Neuronal stem cell (in vitro differentiated cells): Measurements from ENCODE around the gene MYO16.
A peak's percentile ranks its signal among the peaks of the same experiment; 100 is the strongest.

ENCODE experiments used
- DNase-seq: peaks from one replicate; pipeline ENCODE4 v3.0.0-alpha.2; 2013; ENCODE audit warnings: low spot score
- H2AFZ ChIP-seq: one replicate; pipeline ENCODE4 v1.6.1; 2013; ENCODE audit warnings: mild to moderate bottlenecking, low read length, inconsistent platforms
- H2AK5ac ChIP-seq: 2 replicates; pipeline ENCODE4 v1.6.1; 2013; ENCODE audit warnings: low read depth, mild to moderate bottlenecking, inconsistent platforms, low read length, moderate library complexity, mixed read lengths
- H2BK120ac ChIP-seq: 2 replicates; pipeline ENCODE4 v1.6.1; 2013; ENCODE audit warnings: low read depth, mild to moderate bottlenecking, inconsistent platforms, low read length, moderate library complexity, mixed read lengths
- H2BK12ac ChIP-seq: one replicate; pipeline ENCODE4 v1.6.1; 2013; ENCODE audit warnings: low read length, inconsistent platforms
- H2BK15ac ChIP-seq: 2 replicates; pipeline ENCODE4 v1.6.1; 2013; ENCODE audit warnings: mild to moderate bottlenecking, low read length, inconsistent platforms, mixed read lengths
- H2BK5ac ChIP-seq: one replicate; pipeline ENCODE4 v1.6.1; 2013; ENCODE audit warnings: inconsistent platforms, mild to moderate bottlenecking, low read length, moderate library complexity
- H3K14ac ChIP-seq: one replicate; pipeline ENCODE4 v1.6.1; 2013; ENCODE audit warnings: low read length, inconsistent platforms
- H3K18ac ChIP-seq: 2 replicates; pipeline ENCODE4 v1.6.1; 2013; ENCODE audit warnings: low read length, inconsistent platforms
- H3K23ac ChIP-seq: 2 replicates; pipeline ENCODE4 v1.6.1; 2013; ENCODE audit warnings: low read depth, mild to moderate bottlenecking, mixed read lengths, low read length, inconsistent platforms; ENCODE audit not compliant: poor library complexity
- H3K27ac ChIP-seq: replicated peaks from 3 replicates; pipeline ENCODE4 v1.5.1; 2013; ENCODE audit warnings: low read length, inconsistent platforms
- H3K27me3 ChIP-seq, 3 experiments: 2 replicates each; pipeline ENCODE4 v1.6.1; 2013; ENCODE audit warnings: low read length in 3 of 3, mild to moderate bottlenecking in 2 of 3, inconsistent platforms in 1 of 3, low read depth in 1 of 3, mixed read lengths in 1 of 3, moderate library complexity in 1 of 3; ENCODE audit not compliant: control insufficient read depth in 3 of 3, insufficient read depth in 3 of 3
- H3K36me3 ChIP-seq, 2 donors: replicated peaks in 1 of 2; 2 replicates each; pipeline ENCODE4 v1.6.1; 2013; ENCODE audit warnings: low read length in 2 of 2; ENCODE audit not compliant: control insufficient read depth in 2 of 2, insufficient read depth in 2 of 2
- H3K4ac ChIP-seq: 2 replicates; pipeline ENCODE4 v1.6.1; 2013; ENCODE audit warnings: inconsistent platforms, mild to moderate bottlenecking, low read length, moderate library complexity
- H3K4me1 ChIP-seq, 2 donors: 1 replicate in 1 of 2; 2 replicates in 1 of 2; pipeline ENCODE4 v1.6.1; 2013; ENCODE audit warnings: low read length in 2 of 2, low read depth in 1 of 2; ENCODE audit not compliant: control insufficient read depth in 2 of 2, insufficient read depth in 1 of 2
- H3K4me2 ChIP-seq: one replicate; pipeline ENCODE4 v1.6.1; 2013; ENCODE audit warnings: mild to moderate bottlenecking, low read length, inconsistent platforms; ENCODE audit not compliant: insufficient read depth, poor library complexity, severe bottlenecking
- H3K4me3 ChIP-seq, 2 donors: 2 replicates each; pipeline ENCODE4 v1.5.1; 2013; ENCODE audit warnings: low read length in 2 of 2, mild to moderate bottlenecking in 2 of 2, inconsistent platforms in 1 of 2, moderate library complexity in 1 of 2
- H3K79me1 ChIP-seq: one replicate; pipeline ENCODE4 v1.6.1; 2013; ENCODE audit warnings: low read depth, mild to moderate bottlenecking, inconsistent platforms, low read length, moderate library complexity
- H3K9ac ChIP-seq: one replicate; pipeline ENCODE4 v1.6.1; 2013; ENCODE audit warnings: mild to moderate bottlenecking, low read depth, low read length, inconsistent platforms; ENCODE audit not compliant: poor library complexity
- H3K9me3 ChIP-seq, 2 donors: replicated peaks in 1 of 2; 2 replicates each; pipeline versions ENCODE3 to v1.6.1; 2013; ENCODE audit warnings: low read length in 2 of 2, mild to moderate bottlenecking in 2 of 2, inconsistent platforms in 1 of 2, low read depth in 1 of 2, mixed read lengths in 1 of 2, moderate library complexity in 1 of 2; ENCODE audit not compliant: control insufficient read depth in 2 of 2, insufficient read depth in 1 of 2
- H4K8ac ChIP-seq: one replicate; pipeline ENCODE4 v1.6.1; 2013; ENCODE audit warnings: low read depth, mild to moderate bottlenecking, inconsistent platforms, low read length, moderate library complexity
- H4K91ac ChIP-seq: one replicate; pipeline ENCODE4 v1.6.1; 2013; ENCODE audit warnings: low read length, low read depth, mild to moderate bottlenecking, inconsistent platforms; ENCODE audit not compliant: poor library complexity
- WGBS, 2 donors: extraction: QIAGEN DNeasy Blood & Tissue Kit; methylation state at CpG; one replicate each; pipeline ENCODE4 v1.1.7; 2013; ENCODE audit warnings: missing lambda C conversion rate in 2 of 2, mixed read lengths in 1 of 2; ENCODE audit not compliant: insufficient read length in 2 of 2, insufficient replicate concordance in 1 of 2; ENCODE audit errors: extremely low coverage in 2 of 2; 5-methylcytosine and 5-hydroxymethylcytosine counted together

Gene MYO16

GRCh38 chr13:108958013-108958376 is 328.6 kb downstream of the MYO16 start:
- Histone ChIP-seq H4K91ac (no peak overlapping the region), H3K36me3 (no peaks in the 10 kb centered on the region), H3K18ac (no peak overlapping the region), H4K8ac (no peak overlapping the region), H3K79me1 (no peaks in the 10 kb centered on the region), H2BK5ac (no peak overlapping the region), H2AK5ac (no peak overlapping the region), H2BK15ac (no peak overlapping the region), H2BK12ac (no peak overlapping the region), H3K14ac (no peak overlapping the region), H3K27ac (no peak overlapping the region), H3K27me3 (no peaks in the 10 kb centered on the region), H3K4me1 (no peaks in the 10 kb centered on the region), H3K9me3 (no peaks in the 10 kb centered on the region), H3K4ac (no peak overlapping the region), H3K4me2 (no peak overlapping the region), H2AFZ (peak overlapping the region; percentile 74), H3K23ac (no peak overlapping the region), H3K9ac (no peak overlapping the region), H3K4me3 (no peak overlapping the region), H2BK120ac (no peak overlapping the region)
- no peak for DNase-seq

GRCh38 chr13:108959234-108959633 is 329.8 kb downstream of the MYO16 start:
- no peak overlapping the region for H2BK120ac ChIP-seq

GRCh38 chr13:108960006-108960405 is 330.6 kb downstream of the MYO16 start:
- DNase-seq: no peak
- Histone ChIP-seq H4K91ac (no peak overlapping the region), H3K23ac (no peak overlapping the region), H3K18ac (no peak overlapping the region), H2BK15ac (no peak overlapping the region), H3K27me3 (no peaks in the 10 kb centered on the region), H4K8ac (no peak overlapping the region), H3K36me3 (no peaks in the 10 kb centered on the region), H3K4me1 (no peaks in the 10 kb centered on the region), H3K79me1 (no peaks in the 10 kb centered on the region), H3K14ac (no peak overlapping the region), H3K4ac (no peak overlapping the region), H2BK5ac (no peak overlapping the region), H3K9me3 (no peaks in the 10 kb centered on the region), H2AK5ac (no peak overlapping the region), H3K27ac (no peak overlapping the region), H3K9ac (no peak overlapping the region), H3K4me2 (no peak overlapping the region), H2BK120ac (no peak overlapping the region), H2AFZ (no peak overlapping the region), H3K4me3 (no peak overlapping the region), H2BK12ac (no peak overlapping the region)
- no CpG with 5 or more reads among the region's 6 CpGs for WGBS, 2 donors

More at GRCh38 chr13:108959234-108959633, 329.8 kb downstream of the MYO16 start:
- no peak overlapping the region for H2BK5ac ChIP-seq
- H3K23ac ChIP-seq: no peak overlapping the region
- H2BK15ac ChIP-seq: no peak overlapping the region
- no peak overlapping the region for H4K91ac ChIP-seq
- no peak overlapping the region for H2AK5ac ChIP-seq
- H3K14ac ChIP-seq: no peak overlapping the region
- H3K18ac ChIP-seq: no peak overlapping the region
- no peaks in the 10 kb centered on the region for H3K4me1 ChIP-seq
- no peak overlapping the region for H2BK12ac ChIP-seq
- H3K4me2 ChIP-seq: no peak overlapping the region
- no peak overlapping the region for H3K4ac ChIP-seq
- no peak for DNase-seq
- no peak overlapping the region for H3K4me3 ChIP-seq
- no peaks in the 10 kb centered on the region for H3K9me3 ChIP-seq
- H2AFZ ChIP-seq: no peak overlapping the region
- H3K36me3 ChIP-seq: no peaks in the 10 kb centered on the region
- no peaks in the 10 kb centered on the region for H3K79me1 ChIP-seq
- no peaks in the 10 kb centered on the region for H3K27me3 ChIP-seq
- no peak overlapping the region for H3K27ac ChIP-seq
- H3K9ac ChIP-seq: no peak overlapping the region
- no peak overlapping the region for H4K8ac ChIP-seq

GRCh38 chr13:108961542-108962125 is 332.2 kb downstream of the MYO16 start:
- no peak overlapping the region for H3K14ac ChIP-seq
- DNase-seq: peak; percentile 57
- H3K79me1 ChIP-seq: no peaks in the 10 kb centered on the region
- no peak overlapping the region for H3K4me2 ChIP-seq
- no peak overlapping the region for H4K91ac ChIP-seq
- no peak overlapping the region for H2BK5ac ChIP-seq
- H3K9me3 ChIP-seq: no peaks in the 10 kb centered on the region
- H3K18ac ChIP-seq: no peak overlapping the region
- no peak overlapping the region for H2BK15ac ChIP-seq
- no peak overlapping the region for H2AK5ac ChIP-seq
- no peak overlapping the region for H4K8ac ChIP-seq
- H3K4me1 ChIP-seq: no peaks in the 10 kb centered on the region
- H3K4me3 ChIP-seq: no peak overlapping the region
- H3K4ac ChIP-seq: no peak overlapping the region
- no peak overlapping the region for H2BK120ac ChIP-seq
- WGBS, 2 donors: no CpG with 5 or more reads among the region's 7 CpGs
- H3K27ac ChIP-seq: no peak overlapping the region
- no peak overlapping the region for H3K9ac ChIP-seq
- no peak overlapping the region for H2BK12ac ChIP-seq
- H3K23ac ChIP-seq: no peak overlapping the region
- H3K27me3 ChIP-seq: no peaks in the 10 kb centered on the region
- H2AFZ ChIP-seq: no peak overlapping the region
- no peaks in the 10 kb centered on the region for H3K36me3 ChIP-seq
